HCT116 (cell line): ENCODE data around the gene RGS8. TPM values are rescaled to one million over a fixed set of nuclear protein-coding genes. Genes with fewer than 3 reads are reported as not detected.

ENCODE experiments used
- ATAC-seq: fragments of 200-7000 bp; cut with Tn5 transposase; 2 replicates; pipeline ENCODE4 v1.9.1; 2020; ENCODE audit warnings: mild to moderate bottlenecking, moderate library complexity
- BruUV-seq: library from RNA; stranded (reverse); fragments of 400-500 nt; replicated peaks from 2 replicates; lab custom pipeline; 2021; lab: Mats Ljungman, UMichigan
- CTCF ChIA-PET: fragments of 300-600 bp; sonication (Branson Sonifier 250); formaldehyde crosslinking; loops from one replicate; lab custom pipeline; 2021; ENCODE audit warnings: antibody characterized with exemption; lab: Charles Lee
- POLR2A ChIA-PET: fragments of 300-600, 350-600 bp; sonication (Branson Sonifier 250); formaldehyde crosslinking; loops from one replicate; lab custom pipeline; 2021; ENCODE audit warnings: antibody characterized with exemption; lab: Charles Lee
- RAD21 ChIA-PET, 2 experiments: fragments of 300-600 bp; sonication (Branson Sonifier 250); formaldehyde crosslinking; loops; one replicate each; lab custom pipeline; 2023; ENCODE audit warnings: low total read pairs in 2 of 2; ENCODE audit not compliant: uncharacterized antibody in 2 of 2, unreplicated experiment in 2 of 2, low non-redundant PET in 1 of 2; lab: Charles Lee
- DNase-seq: peaks from one replicate; pipeline ENCODE4 v3.0.0-alpha.2; 2010; ENCODE audit warnings: low read depth, low spot score
- H2AFZ ChIP-seq: fragments of 200-600 bp; shearing (Covaris generic), sonication (generic); 2 replicates; pipeline ENCODE4 v1.6.1; 2017; ENCODE audit warnings: low read depth, mixed run types, mixed read lengths, antibody characterized with exemption, low read length; ENCODE audit not compliant: poor library complexity, severe bottlenecking
- H3K27ac ChIP-seq: 2 replicates; pipeline ENCODE4 v1.5.1; 2012; ENCODE audit warnings: low read depth, low read length
- H3K27me3 ChIP-seq: fragments of 200-600 bp; sonication (generic); 2 replicates; pipeline ENCODE4 v1.6.1; 2016; ENCODE audit warnings: mixed run types, low read length, mixed read lengths; ENCODE audit not compliant: insufficient read depth
- H3K36me3 ChIP-seq, 2 experiments: fragments of 200-500 bp in 1 of 2; fragments of 200-600 bp in 1 of 2; sonication (Bioruptor generic) in 1 of 2; sonication (generic) in 1 of 2; 2 replicates each; pipeline versions ENCODE4 v1.5.1 to v1.6.1; 2014 to 2016; ENCODE audit warnings: low read length in 2 of 2, inconsistent platforms in 1 of 2, mixed read lengths in 1 of 2, mixed run types in 1 of 2; ENCODE audit not compliant: insufficient read depth in 2 of 2, control insufficient read depth in 1 of 2
- H3K4me1 ChIP-seq, 2 experiments: fragments of 200-600 bp in 1 of 2; sonication (generic) in 1 of 2; 2 replicates each; pipeline versions ENCODE4 v1.5.1 to v1.6.1; 2012 to 2017; ENCODE audit warnings: low read length in 2 of 2, inconsistent platforms in 1 of 2, mild to moderate bottlenecking in 1 of 2, mixed read lengths in 1 of 2, mixed run types in 1 of 2, moderate library complexity in 1 of 2; ENCODE audit not compliant: insufficient read depth in 2 of 2, control insufficient read depth in 1 of 2
- H3K4me2 ChIP-seq: fragments of 200-600 bp; sonication (generic); 2 replicates; pipeline ENCODE4 v1.6.1; 2017; ENCODE audit warnings: mixed run types, low read length, mixed read lengths
- H3K4me3 ChIP-seq, 2 experiments: fragments of 200-600 bp in 1 of 2; sonication (generic) in 1 of 2; replicated peaks in 1 of 2; 2 replicates each; pipeline ENCODE4 v1.5.1; 2011 to 2016; ENCODE audit warnings: low read length in 2 of 2, control low read depth in 1 of 2, low read depth in 1 of 2, mild to moderate bottlenecking in 1 of 2, mixed read lengths in 1 of 2, mixed run types in 1 of 2
- H3K79me2 ChIP-seq: fragments of 200-600 bp; sonication (generic); 2 replicates; pipeline ENCODE4 v1.6.1; 2017; ENCODE audit warnings: mild to moderate bottlenecking, mixed run types, low read length, moderate library complexity, mixed read lengths; ENCODE audit not compliant: insufficient read depth
- H3K9ac ChIP-seq: fragments of 200-600 bp; sonication (generic); 2 replicates; pipeline ENCODE4 v1.6.1; 2016; ENCODE audit warnings: low read length, mixed read lengths
- H3K9me2 ChIP-seq: fragments of 200-600 bp; sonication (generic), shearing (Covaris generic); 2 replicates; pipeline ENCODE4 v1.6.1; 2017; ENCODE audit warnings: mixed run types, mild to moderate bottlenecking, moderate library complexity; ENCODE audit not compliant: insufficient read depth
- H3K9me3 ChIP-seq, 2 experiments: fragments of 200-500 bp in 1 of 2; fragments of 200-600 bp in 1 of 2; sonication (Bioruptor generic) in 1 of 2; sonication (generic) in 1 of 2; 2 replicates each; pipeline ENCODE4 v1.6.1; 2014 to 2017; ENCODE audit warnings: low read length in 2 of 2, mixed read lengths in 2 of 2, inconsistent platforms in 1 of 2, low read depth in 1 of 2, mild to moderate bottlenecking in 1 of 2, mixed run types in 1 of 2, moderate library complexity in 1 of 2; ENCODE audit not compliant: control insufficient read depth in 1 of 2, insufficient read depth in 1 of 2
- H4K20me1 ChIP-seq: fragments of 200-600 bp; sonication (generic), shearing (Covaris generic); 2 replicates; pipeline ENCODE4 v1.6.1; 2017; ENCODE audit warnings: mixed run types, mild to moderate bottlenecking, moderate library complexity; ENCODE audit not compliant: insufficient read depth
- CEBPB ChIP-seq: IDR thresholded peaks from 2 replicates; pipeline ENCODE4 v1.6.1; 2012; ENCODE audit warnings: low read depth
- EZH2 ChIP-seq: fragments of 200-600 bp; sonication (generic); IDR thresholded peaks from 2 replicates; pipeline ENCODE4 v1.6.1; 2017; ENCODE audit warnings: antibody characterized with exemption, mixed run types
- RAD21 ChIP-seq: IDR thresholded peaks from 2 replicates; pipeline ENCODE4 v1.6.1; 2012; ENCODE audit warnings: low read depth, mild to moderate bottlenecking
- SP1 ChIP-seq: IDR thresholded peaks from 2 replicates; pipeline ENCODE4 v1.6.1; 2012; ENCODE audit warnings: low read depth
- SRF ChIP-seq: IDR thresholded peaks from 2 replicates; pipeline ENCODE4 v1.6.1; 2012; ENCODE audit warnings: low read depth
- YY1 ChIP-seq: IDR thresholded peaks from 2 replicates; pipeline ENCODE4 v1.6.1; 2011; ENCODE audit warnings: low read length, low read depth, moderate library complexity, mild to moderate bottlenecking; ENCODE audit not compliant: insufficient replicate concordance; ENCODE audit errors: extremely low read depth
- ZFX ChIP-seq: fragments of 450-650 bp; IDR thresholded peaks from 2 replicates; pipeline ENCODE4 v1.6.1; 2017
- intact Hi-C: fragments of 100-400 bp; cut with micrococcal nuclease; formaldehyde crosslinking; loops from 2 replicates; pipeline ENCODE4 v1.10.0; 2022
- total RNA-seq: library from RNA; stranded (reverse); gene quantifications from one replicate; pipeline ENCODE4 v1.2.1, GENCODE V29; 2021; ENCODE audit not compliant: unreplicated experiment

Gene RGS8
- total RNA-seq, 1 experiment from 2014 or later = not detected

- no peaks in the 10 kb centered on the region for H4K20me1 ChIP-seq
- H3K27me3 ChIP-seq = peaks cover 6% of the 10 kb centered on the region; the same call in 1 of the 2 replicates
- H3K4me2 ChIP-seq = no peak overlapping the region
- no peak overlapping the region for H3K27ac ChIP-seq
- no peaks in the 10 kb centered on the region for H3K79me2 ChIP-seq
- no peaks in the 10 kb centered on the region for H3K4me1 ChIP-seq
- no peak for TF ChIP-seq EZH2
- TF ChIP-seq CEBPB = no peak
- TF ChIP-seq ZFX = no peak
- no peak for DNase-seq
- H3K9me2 ChIP-seq = no peaks in the 10 kb centered on the region
- CTCF ChIA-PET = no interaction called here
- POLR2A ChIA-PET = no interaction called here
- intact Hi-C loops = no loop called here
- no peak for ATAC-seq
- no peak overlapping the region for H3K4me3 ChIP-seq
- no TSS peak for BruUV-seq
- RAD21 ChIA-PET = no interaction called here
- no peak overlapping the region for H2AFZ ChIP-seq
- no peak overlapping the region for H3K9ac ChIP-seq
- H3K36me3 ChIP-seq = no peaks in the 10 kb centered on the region
- H3K9me3 ChIP-seq = no peaks in the 10 kb centered on the region
Measured at GRCh38 chr1:182669266-182669665, 15.1 kb downstream of the RGS8 start.

- RAD21 ChIA-PET = no interaction called here
- CTCF ChIA-PET = no interaction called here
- intact Hi-C loops = no loop called here
- Histone ChIP-seq H3K9ac (no peak overlapping the region), H3K27me3 (peaks cover 6% of the 10 kb centered on the region; the same call in 1 of the 2 replicates), H3K4me3 (no peak overlapping the region), H3K4me1 (no peaks in the 10 kb centered on the region), H4K20me1 (no peaks in the 10 kb centered on the region), H2AFZ (no peak overlapping the region), H3K79me2 (no peaks in the 10 kb centered on the region), H3K4me2 (no peak overlapping the region), H3K9me3 (no peaks in the 10 kb centered on the region), H3K27ac (no peak overlapping the region), H3K36me3 (no peaks in the 10 kb centered on the region), H3K9me2 (no peaks in the 10 kb centered on the region)
- POLR2A ChIA-PET = no interaction called here
- no peak for TF ChIP-seq SRF
- no peak for TF ChIP-seq YY1
- TF ChIP-seq RAD21 = no peak
- TF ChIP-seq SP1 = no peak
- no peak for ATAC-seq
- no peak for DNase-seq
- no TSS peak for BruUV-seq
Measured at GRCh38 chr1:182668521-182669054, 15.8 kb downstream of the RGS8 start.
